HG02973 (cell line): ENCODE results near the gene RPS3A.
"Not testable (repeated sequence)": the region's sequence is repeated elsewhere in the genome, so short reads cannot be mapped to it uniquely, and the experiment has no call there.

Experiments
- ATAC-seq: cut with Tn5 transposase; IDR thresholded peaks from one replicate; pipeline ENCODE4 v1.9.1; 2021; ENCODE audit warnings: moderate library complexity; ENCODE audit not compliant: unreplicated experiment

RPS3A gene

DNA sequence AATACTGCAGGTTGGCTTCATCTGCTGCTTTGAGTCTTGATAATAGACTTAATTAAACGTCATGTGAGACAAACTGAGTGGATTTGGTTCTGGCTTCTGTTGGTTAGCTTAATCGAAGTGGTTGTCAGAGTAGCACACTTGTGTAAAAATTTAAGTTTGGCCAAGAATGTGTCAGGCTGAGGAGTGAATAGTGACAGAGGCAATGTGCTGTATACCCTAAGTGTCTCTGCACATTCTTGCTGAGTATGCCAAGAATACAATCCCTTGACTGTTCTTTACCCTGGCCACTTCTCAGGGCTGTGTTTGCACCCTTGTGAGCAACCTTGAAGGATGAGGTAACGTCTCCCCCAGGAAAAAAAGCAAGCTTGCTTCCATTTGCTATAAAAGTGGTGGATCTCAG is 14.9 kb downstream of the RPS3A start:
- ATAC-seq: no peak

DNA sequence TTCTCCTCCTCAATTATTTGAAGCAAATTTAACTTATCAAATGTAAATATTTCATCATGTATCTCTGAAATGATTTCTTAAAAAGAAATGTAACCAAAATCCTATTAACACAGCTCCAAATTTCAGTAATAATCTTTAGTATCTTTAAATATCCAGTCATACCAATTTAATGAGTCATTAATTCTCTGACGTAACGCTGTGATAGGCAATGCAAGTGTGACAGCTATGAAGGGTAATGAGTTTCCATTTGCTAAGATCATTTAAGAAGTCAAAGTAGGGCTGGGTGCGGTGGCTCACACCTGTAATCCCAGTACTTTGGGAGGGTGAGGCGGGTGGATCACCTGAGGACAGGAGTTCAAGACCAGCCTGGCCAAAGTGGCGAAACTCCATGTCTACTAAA is 15.6 kb downstream of the RPS3A start:
- ATAC-seq: no peak

DNA sequence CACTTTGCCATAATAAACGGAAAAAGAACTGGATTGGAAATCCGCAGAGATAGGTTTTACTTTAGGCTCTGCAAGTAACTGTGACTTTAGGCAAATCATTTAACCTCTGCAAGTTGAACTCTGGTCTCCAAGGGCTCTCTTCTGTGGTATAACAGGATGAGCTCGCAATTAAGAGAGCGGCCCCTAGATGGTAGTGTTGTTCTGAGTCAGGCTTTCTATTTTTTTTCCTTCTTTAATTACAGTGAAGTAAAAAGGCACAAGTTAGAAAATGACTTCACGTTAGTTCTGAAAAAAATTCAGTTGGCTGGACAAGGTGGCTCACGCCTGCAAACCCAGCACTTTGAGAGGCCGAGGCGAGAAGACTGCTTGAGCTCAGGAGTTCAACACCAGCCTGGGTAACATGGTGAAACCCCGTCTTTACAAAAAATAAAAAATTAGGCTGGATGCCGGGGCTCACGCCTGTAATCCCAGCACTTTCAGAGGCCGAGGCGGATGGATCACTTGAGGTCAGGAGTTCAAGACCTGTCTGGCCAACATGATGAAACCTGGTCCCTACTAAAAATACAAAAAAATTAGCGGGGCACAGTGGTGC is 18.0 kb downstream of the RPS3A start:
- ATAC-seq: peak; percentile 90

DNA sequence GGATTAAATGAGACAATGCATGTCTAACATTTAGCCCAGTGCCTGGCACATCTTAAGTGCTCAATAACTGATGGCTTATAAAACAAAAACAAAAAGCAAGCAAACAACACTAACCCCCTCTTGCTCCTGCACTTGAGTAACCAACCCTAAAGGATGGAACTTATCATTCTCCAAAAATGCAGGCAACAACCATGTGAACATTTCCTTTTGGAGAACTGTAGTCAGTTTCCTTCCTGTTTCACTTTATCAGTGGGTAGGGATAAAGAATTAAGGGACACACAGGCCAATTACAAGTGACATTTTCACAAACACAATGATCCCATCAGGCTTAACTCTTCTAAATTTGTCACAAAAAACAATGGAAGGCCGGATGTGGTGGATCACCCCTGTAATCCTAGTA is 30.4 kb downstream of the RPS3A start:
- no peak for ATAC-seq

DNA sequence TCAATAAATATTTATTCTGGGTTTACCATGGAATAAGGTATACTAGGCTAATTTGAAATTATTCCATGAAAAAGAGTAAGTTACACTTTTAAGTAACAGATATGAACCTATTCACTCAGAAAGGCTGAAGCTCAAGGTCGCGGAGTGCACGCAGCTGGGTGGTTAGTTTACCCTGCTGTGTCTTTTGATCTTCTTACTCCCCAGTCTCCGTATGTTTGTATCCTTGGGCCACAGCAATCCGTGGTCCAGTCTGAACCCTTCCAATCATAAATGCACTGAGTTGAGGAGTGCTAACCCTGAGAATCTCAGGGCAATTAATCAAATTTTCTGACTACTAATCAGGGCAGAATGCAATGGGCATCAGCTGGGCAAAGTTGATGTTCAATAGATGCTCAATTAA is 33.9 kb downstream of the RPS3A start:
- ATAC-seq: no peak

DNA sequence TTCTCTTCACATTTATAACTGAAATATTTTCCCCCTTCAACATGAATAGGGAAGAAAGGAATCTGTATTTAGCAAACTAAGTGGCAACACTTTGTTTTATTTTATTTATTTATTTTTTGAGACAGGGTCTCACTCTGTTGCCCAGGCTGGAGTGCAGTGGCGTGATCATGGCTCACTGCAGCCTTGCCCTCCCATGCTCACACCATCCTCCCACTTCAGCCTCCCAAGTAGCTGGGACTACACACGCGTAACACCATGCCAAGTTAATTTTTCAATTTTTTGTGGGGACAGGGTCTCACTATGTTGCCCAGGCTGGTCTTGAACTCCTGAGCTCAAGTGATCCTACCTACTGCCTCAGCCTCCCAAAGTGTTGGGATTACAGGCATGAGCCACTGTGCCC is 36.6 kb downstream of the RPS3A start:
- ATAC-seq: not testable (repeated sequence)

DNA sequence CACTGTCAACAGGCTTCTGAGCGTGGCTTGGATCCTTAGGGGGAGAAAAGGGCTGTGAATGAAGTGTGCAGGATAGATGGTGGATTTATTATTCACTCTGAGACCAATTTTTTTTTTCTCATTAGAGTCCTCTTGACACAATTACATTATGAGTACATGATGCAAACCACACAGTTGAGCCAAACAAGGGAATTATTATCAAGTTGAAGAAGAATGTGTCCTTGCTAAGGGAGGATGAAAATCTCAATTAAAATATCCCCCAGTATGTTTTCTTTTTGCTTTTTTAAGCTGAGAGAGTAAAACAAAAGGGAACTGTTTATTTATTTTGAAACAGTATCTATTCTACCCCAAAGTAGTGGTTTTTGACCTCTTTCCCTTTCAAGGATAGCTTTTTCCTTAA is 40.4 kb downstream of the RPS3A start:
- ATAC-seq: no peak

DNA sequence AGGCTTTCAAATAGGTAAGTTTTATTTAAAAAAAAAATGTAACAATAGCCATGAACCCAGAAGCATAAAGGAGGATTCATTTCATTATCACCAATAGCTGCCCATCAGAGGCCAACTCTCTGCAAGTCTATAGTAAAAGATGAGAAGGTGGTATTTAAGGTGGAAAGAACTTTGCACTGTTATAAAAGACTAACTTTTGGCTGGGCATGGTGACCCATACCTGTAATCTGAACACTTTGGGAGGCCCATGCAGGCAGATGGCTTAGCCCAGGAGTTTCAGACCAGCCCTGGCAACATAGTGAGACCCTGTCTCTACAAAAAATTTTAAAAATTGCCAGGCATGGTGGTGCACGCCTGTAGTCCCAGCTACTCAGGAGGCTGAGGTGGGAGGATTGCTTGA is 43.3 kb downstream of the RPS3A start:
- no peak for ATAC-seq

DNA sequence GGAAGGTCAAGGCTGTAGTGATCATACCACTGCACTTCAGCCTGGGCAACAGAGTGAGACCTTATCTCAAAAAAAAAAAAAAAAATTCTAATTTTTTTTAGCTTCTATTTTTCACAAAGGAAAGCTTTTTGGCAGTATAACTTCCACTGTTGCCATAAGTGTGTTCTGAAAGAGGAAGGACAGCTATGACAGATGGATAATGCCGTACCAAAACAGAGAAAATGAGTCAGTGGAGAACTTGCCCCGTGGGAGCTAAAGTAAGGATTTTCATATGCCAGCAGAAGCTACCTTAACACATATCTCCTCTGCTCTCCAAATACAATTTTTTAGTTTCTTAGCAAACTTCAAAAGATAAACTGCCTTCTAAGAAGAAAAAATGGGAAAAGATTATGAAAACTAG is 43.7 kb downstream of the RPS3A start:
- no peak for ATAC-seq

DNA sequence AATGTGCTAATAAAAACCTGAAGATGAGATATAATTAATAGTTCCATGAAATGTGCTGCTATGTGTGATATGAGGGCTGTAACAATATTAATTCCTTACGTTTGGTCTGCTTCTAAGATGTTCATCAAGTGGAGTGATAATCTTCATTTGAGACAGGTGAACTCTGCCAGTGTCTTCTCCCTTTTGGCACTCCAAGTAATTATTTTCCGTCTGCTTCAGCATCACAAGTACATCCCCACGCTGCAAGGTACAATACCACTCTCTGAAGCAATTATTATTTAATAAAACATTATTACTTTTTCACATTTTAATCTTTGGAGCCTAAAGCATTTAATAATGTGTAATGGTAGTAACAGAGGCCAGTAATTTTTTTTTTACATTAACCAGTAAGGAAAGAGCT is 44.4 kb downstream of the RPS3A start:
- ATAC-seq: no peak

DNA sequence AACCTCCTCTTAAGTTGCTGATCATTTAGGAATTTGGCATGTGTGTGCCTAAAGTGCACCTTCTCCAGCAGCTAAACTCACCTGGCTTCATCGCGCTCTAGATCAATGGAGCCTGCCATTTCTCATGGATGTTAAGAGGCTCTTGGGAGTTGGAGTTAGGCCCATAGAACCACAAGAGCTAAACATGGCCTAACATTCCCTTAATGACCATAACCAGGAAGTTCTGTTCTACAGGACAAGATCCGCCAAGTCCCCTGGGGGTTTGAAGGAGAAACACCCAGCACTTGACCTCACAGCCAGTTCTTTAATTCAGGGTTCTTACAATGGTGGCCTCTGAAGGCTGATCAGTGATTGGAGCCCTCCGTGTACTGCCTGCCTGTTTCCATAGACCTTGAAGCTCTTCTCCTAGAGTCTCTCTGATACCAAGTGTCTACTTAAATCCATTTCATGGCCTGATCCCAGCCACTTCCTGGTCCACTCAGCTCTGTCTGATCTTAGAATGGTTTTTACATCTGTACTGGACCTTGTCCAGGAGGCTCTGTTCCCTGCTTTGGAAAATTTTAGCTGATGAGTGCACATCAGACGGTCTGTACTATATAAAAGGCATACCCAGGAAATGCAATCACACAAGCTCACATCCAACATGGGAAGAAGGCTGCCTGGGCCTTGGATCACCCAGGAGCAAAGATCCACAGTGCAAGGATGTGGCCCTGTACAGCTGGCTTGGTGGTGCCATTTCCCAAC is 45.1 kb downstream of the RPS3A start:
- ATAC-seq: no peak

DNA sequence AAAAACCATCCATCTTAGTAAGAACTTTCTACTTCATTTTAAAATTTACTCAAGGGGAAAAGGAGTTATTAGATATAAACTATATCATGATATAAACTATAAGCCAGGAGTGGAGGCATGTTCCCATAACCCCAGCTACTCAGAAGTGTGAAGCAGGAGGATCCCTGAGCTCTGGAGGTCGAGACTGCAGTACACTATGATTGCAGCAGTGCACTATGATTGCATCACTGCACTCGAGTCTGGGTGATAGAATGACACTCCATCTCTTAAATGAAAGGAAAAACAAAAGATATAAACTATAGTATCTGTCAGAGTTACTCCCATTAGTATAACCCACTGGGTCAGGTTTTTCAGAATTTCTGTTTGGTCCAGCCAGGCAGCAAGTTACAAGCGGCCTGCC is 47.6 kb downstream of the RPS3A start:
- no peak for ATAC-seq

DNA sequence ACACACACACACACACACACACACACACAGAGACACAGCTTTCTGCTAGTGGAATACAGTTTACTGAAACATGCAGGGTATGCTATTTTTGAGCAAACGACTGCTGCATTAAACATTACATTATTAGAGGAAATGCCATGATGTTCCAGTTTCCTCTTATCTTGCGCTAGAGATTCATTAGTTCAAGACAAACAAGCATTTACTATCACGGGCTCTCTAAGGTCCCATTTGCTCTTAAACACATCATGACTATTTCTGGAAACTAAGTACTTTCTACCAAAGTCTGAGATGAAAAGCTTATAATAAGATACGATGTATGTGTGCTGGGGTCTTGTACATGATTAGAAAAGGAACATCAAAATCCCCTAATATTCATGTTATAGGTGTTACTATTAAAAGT is 48.8 kb downstream of the RPS3A start:
- no peak for ATAC-seq

DNA sequence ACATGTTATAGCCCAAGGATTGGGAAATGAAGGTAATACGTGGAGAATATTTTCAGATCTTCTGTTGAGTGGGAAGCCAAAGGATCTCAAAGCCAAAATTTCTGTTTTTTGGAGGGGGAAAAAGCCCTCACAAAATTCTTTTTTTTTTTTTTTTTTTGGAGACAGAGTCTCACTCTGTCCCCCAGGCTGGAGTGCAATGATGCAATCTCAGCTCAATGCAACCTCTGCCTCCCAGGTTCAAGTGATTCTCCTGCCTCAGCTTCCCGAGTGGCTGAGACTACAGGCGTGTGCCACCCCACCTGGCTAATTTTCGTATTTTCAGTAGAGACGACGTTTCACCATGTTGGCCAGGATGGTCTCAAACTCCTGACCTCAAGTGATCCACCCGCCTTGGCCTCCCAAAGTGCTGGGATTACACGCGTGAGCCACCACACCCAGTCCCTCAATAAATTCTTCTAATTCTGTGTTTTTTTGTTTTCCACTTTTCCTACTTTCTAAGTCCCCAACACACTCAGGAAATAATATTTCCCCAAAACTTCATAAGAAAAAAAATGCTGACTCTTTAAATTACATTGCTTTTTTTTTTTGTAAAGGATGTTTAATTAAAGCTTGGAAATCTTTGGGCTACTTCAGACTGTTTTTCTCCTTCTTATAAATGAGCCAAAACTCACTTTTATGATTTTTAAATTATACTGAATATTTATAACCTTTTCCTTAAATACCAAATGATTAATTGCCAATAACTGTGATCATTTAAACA is 51.6 kb downstream of the RPS3A start:
- ATAC-seq: no peak

DNA sequence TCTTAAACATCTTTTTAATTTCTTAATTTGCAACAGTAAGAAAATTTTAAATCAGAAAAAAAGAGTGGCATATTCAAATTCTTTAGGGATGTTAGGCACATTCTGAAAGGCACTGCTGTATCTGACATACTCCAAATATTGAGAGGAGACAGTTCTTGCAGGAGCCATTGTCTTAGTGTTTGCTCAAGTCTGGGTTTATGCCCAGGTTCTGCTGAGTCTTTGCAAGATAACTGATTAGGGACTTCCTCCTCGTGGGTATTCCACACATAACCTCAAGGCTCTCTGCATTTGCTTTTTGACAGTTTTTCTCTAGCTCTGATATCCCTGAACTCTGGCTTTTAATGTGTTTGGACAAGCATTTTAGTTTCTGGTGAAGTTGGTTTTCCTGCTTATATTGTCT is 52.6 kb downstream of the RPS3A start:
- ATAC-seq: no peak

DNA sequence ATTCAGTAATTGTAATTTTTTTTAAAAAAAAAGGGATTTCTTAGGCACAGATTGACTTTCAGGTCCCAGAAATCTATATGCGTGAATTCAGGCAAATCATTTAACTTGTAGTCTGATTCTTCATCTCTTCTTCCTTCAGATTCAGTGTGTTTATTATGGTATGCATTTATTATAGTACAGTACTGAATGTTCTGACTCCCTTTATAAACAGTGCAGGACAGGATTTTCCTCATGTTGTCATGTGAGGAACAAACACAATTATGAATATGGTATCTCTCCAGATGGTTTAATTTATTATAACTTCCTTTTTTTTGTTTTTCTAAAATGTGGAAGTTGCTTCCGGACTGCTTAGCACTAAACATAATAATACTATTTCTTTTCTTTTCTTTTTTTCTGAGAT is 54.2 kb downstream of the RPS3A start:
- no peak for ATAC-seq
